Activated CD4-positive, alpha-beta T cell treated with anti-CD3 and anti-CD28 coated beads for 36 hours (primary cell): Measurements from ENCODE around the gene PTRHD1. TPM values are rescaled to one million over a fixed set of nuclear protein-coding genes. Genes with fewer than 3 reads are reported as not detected.
"Not testable (repeated sequence)": the region's sequence is repeated elsewhere in the genome, so short reads cannot be mapped to it uniquely, and the experiment has no call there.

ENCODE experiments used
- ATAC-seq: fragments of 200-7000 bp; cut with Tn5 transposase; one replicate; pipeline ENCODE4 v1.10.0; 2021; ENCODE audit warnings: mild to moderate bottlenecking, moderate library complexity
- CTCF ChIA-PET: fragments of 350-600 bp; sonication (Branson Sonifier 250); formaldehyde crosslinking; loops from one replicate; lab custom pipeline; 2021; ENCODE audit warnings: antibody characterized with exemption; lab: Charles Lee
- POLR2A ChIA-PET: fragments of 350-600 bp; sonication (Branson Sonifier 250); formaldehyde crosslinking; loops from one replicate; lab custom pipeline; 2021; ENCODE audit warnings: antibody characterized with exemption, inconsistent platforms; lab: Charles Lee
- DNase-seq: peaks from one replicate; pipeline ENCODE4 v3.0.0-alpha.2; 2020
- H3K27ac Mint-ChIP-seq: one replicate; pipeline ENCODE4 v1.8.0; 2021; ENCODE audit warnings: mixed read lengths
- H3K27me3 Mint-ChIP-seq: one replicate; pipeline ENCODE4 v1.8.0; 2021; ENCODE audit warnings: mixed read lengths
- H3K36me3 Mint-ChIP-seq: one replicate; pipeline ENCODE4 v1.8.0; 2021; ENCODE audit warnings: low read depth, mixed read lengths
- H3K4me1 Mint-ChIP-seq: one replicate; pipeline ENCODE4 v1.8.0; 2021; ENCODE audit warnings: mixed read lengths
- H3K4me3 Mint-ChIP-seq: one replicate; pipeline ENCODE4 v1.8.0; 2021; ENCODE audit warnings: mild to moderate bottlenecking, moderate library complexity, mixed read lengths
- H3K9me3 Mint-ChIP-seq: one replicate; pipeline ENCODE4 v1.8.0; 2021; ENCODE audit warnings: low read depth, mixed read lengths
- intact Hi-C, 2 experiments: fragments of 100-400 bp; cut with DNase I in 1 of 2; cut with micrococcal nuclease in 1 of 2; formaldehyde crosslinking; loops; one replicate each; pipeline versions ENCODE4 v1.14.2 to v1.15.1; 2022 to 2024; cut with DNase I, micrococcal nuclease
- total RNA-seq, 2 experiments: library from RNA; stranded (reverse); gene quantifications; one replicate each; pipeline ENCODE4 v1.2.3, GENCODE V29; 2021

The PTRHD1 gene
- total RNA-seq, 2 experiments from 2014 or later = 22.3 to 26.5 TPM

DNA sequence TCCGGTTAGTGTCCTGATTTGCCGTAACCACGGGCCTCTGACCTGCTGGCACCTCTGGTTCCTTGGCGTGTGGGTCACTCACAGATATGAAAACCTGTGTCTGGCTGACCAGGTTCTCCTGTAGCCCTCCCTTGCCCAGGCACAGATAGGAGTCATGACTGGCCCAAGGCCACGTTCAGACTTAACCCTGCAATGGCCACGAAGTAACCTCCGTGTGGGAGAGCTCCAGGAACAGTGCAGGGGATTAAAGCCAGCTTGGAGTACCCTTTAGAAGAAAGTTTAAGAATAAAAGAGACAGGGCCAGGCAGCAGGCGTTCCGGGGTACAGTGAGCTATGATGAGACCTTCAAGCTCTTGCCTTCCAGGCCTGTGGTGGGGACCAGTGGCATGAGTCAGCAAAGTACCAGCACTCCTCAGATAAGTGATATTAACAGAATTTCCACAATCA, 25.6 kb upstream of the PTRHD1 start:
- DNase-seq (no peak), ATAC-seq (no peak)
- Mint-ChIP-seq H3K27me3 (no peaks in the 10 kb centered on the region), H3K4me3 (no peak overlapping the region), H3K4me1 (no peaks in the 10 kb centered on the region), H3K9me3 (no peaks in the 10 kb centered on the region), H3K36me3 (peaks cover 64% of the 10 kb centered on the region), H3K27ac (peak overlapping the region; percentile 55)
- ChIA-PET CTCF (interaction anchor here (0.7 to 2.1 kb wide), 5 partner anchors 9 to 409 kb away, joined by 3 to 13 read pairs (median 3); no protein-coding TSS in a partner anchor), POLR2A (no interaction called here)
- intact Hi-C loops = no loop called here

DNA sequence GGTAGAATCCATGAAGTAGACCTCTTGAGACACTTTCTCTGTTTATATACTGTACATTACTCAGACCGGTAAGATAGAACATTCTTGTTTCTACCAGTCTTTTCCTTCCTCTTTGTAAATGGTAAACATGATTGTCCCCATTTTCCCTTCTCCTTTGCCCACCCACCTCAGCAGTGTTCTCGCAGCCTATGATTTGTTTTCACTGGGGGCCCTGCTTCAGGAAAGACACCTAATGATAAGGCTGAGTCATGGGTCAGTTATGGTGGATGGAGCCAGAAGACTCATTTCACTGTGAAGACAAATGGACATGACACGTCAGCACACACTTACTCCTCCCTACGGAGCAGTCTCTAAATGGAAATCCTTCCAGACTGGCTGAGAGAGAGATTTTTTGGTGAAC, 23.7 kb upstream of the PTRHD1 start:
- H3K36me3 Mint-ChIP-seq = peaks cover 68% of the 10 kb centered on the region
- H3K27me3 Mint-ChIP-seq = no peaks in the 10 kb centered on the region
- CTCF ChIA-PET = interaction anchor here (0.6 kb wide), 1 partner anchor 13 kb away, joined by 4 read pairs; no protein-coding TSS in a partner anchor
- intact Hi-C loops = no loop called here
- H3K9me3 Mint-ChIP-seq = no peaks in the 10 kb centered on the region
- ATAC-seq (no peak), DNase-seq (no peak)
- H3K4me1 Mint-ChIP-seq = no peaks in the 10 kb centered on the region
- H3K4me3 Mint-ChIP-seq = no peak overlapping the region
- POLR2A ChIA-PET = no interaction called here
- no peak overlapping the region for H3K27ac Mint-ChIP-seq

DNA sequence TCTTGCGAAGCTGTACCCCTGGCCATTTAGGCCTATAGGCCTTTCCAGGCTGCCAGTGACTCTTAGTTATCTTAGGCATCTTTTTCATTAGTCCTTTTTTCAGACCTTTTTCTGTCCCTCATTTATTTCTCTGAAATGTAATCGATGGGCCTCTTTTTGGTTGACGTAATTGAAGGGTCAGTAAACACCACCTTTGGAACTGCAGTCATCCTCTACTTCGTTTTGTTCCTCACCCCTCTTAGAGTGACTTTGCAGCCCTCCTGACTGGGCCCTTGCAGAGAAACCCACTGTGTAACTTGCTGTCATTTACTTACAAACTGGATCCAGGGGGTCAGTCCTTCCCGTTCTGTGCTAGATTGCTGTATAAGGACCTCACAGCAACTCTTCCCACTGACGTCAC, 23.2 kb upstream of the PTRHD1 start:
- no peaks in the 10 kb centered on the region for H3K4me1 Mint-ChIP-seq

GRCh38 chr2:24815171-24815570, 22.0 kb upstream of the PTRHD1 start:
- no peak for ATAC-seq
- no peaks in the 10 kb centered on the region for H3K27me3 Mint-ChIP-seq
- no peak for DNase-seq
- no peak overlapping the region for H3K27ac Mint-ChIP-seq
- ChIA-PET POLR2A (no interaction called here), CTCF (no interaction called here)
- intact Hi-C loops = no loop called here
- peaks cover 58% of the 10 kb centered on the region for H3K36me3 Mint-ChIP-seq
- no peaks in the 10 kb centered on the region for H3K4me1 Mint-ChIP-seq
- H3K4me3 Mint-ChIP-seq = no peak overlapping the region
- H3K9me3 Mint-ChIP-seq = no peaks in the 10 kb centered on the region

More for the DNA sequence above, 23.2 kb upstream of the PTRHD1 start:
- Mint-ChIP-seq H3K36me3 (peaks cover 68% of the 10 kb centered on the region), H3K4me3 (no peak overlapping the region), H3K9me3 (no peaks in the 10 kb centered on the region), H3K27ac (no peak overlapping the region), H3K27me3 (no peaks in the 10 kb centered on the region)
- CTCF ChIA-PET = interaction anchor here (0.6 kb wide), 1 partner anchor 13 kb away, joined by 4 read pairs; no protein-coding TSS in a partner anchor
- intact Hi-C loops = no loop called here
- DNase-seq (no peak), ATAC-seq (no peak)
- POLR2A ChIA-PET = no interaction called here

- Mint-ChIP-seq H3K4me1 (no peaks in the 10 kb centered on the region), H3K9me3 (no peaks in the 10 kb centered on the region), H3K36me3 (peaks cover 54% of the 10 kb centered on the region), H3K27ac (no peak overlapping the region), H3K27me3 (no peaks in the 10 kb centered on the region), H3K4me3 (no peak overlapping the region)
- ATAC-seq (no peak), DNase-seq (no peak)
- CTCF ChIA-PET = no interaction called here
- intact Hi-C loops = no loop called here
- POLR2A ChIA-PET = no interaction called here
Measured at GRCh38 chr2:24814516-24814915, 21.3 kb upstream of the PTRHD1 start.

GRCh38 chr2:24813691-24814137, 20.5 kb upstream of the PTRHD1 start:
- intact Hi-C loops = no loop called here
- no peak overlapping the region for H3K4me3 Mint-ChIP-seq
- H3K36me3 Mint-ChIP-seq = peaks cover 54% of the 10 kb centered on the region
- H3K27me3 Mint-ChIP-seq = no peaks in the 10 kb centered on the region
- no peak for DNase-seq
- no peak overlapping the region for H3K27ac Mint-ChIP-seq
- ATAC-seq = no peak
- ChIA-PET CTCF (interaction anchor here (0.7 kb wide), 1 partner anchor 10 kb away, joined by 4 read pairs; no protein-coding TSS in a partner anchor), POLR2A (no interaction called here)
- no peaks in the 10 kb centered on the region for H3K9me3 Mint-ChIP-seq
- peaks cover 8% of the 10 kb centered on the region for H3K4me1 Mint-ChIP-seq

GRCh38 chr2:24809316-24810007, 16.3 kb upstream of the PTRHD1 start:
- ATAC-seq (no peak), DNase-seq (no peak)
- H3K4me3 Mint-ChIP-seq = no peak overlapping the region
- H3K27ac Mint-ChIP-seq = no peak overlapping the region
- intact Hi-C loops = no loop called here
- H3K9me3 Mint-ChIP-seq = no peaks in the 10 kb centered on the region
- no peaks in the 10 kb centered on the region for H3K27me3 Mint-ChIP-seq
- peaks cover 57% of the 10 kb centered on the region for H3K36me3 Mint-ChIP-seq
- ChIA-PET POLR2A (no interaction called here), CTCF (interaction anchor here (1.2 kb wide), 1 partner anchor 400 kb away, joined by 4 read pairs; no protein-coding TSS in a partner anchor)
- peaks cover 19% of the 10 kb centered on the region for H3K4me1 Mint-ChIP-seq

GRCh38 chr2:24806661-24807036, 13.5 kb upstream of the PTRHD1 start:
- CTCF ChIA-PET = interaction anchor here (0.7 kb wide), 1 partner anchor 35 kb away, joined by 3 read pairs; no protein-coding TSS in a partner anchor
- no peaks in the 10 kb centered on the region for H3K27me3 Mint-ChIP-seq

DNA sequence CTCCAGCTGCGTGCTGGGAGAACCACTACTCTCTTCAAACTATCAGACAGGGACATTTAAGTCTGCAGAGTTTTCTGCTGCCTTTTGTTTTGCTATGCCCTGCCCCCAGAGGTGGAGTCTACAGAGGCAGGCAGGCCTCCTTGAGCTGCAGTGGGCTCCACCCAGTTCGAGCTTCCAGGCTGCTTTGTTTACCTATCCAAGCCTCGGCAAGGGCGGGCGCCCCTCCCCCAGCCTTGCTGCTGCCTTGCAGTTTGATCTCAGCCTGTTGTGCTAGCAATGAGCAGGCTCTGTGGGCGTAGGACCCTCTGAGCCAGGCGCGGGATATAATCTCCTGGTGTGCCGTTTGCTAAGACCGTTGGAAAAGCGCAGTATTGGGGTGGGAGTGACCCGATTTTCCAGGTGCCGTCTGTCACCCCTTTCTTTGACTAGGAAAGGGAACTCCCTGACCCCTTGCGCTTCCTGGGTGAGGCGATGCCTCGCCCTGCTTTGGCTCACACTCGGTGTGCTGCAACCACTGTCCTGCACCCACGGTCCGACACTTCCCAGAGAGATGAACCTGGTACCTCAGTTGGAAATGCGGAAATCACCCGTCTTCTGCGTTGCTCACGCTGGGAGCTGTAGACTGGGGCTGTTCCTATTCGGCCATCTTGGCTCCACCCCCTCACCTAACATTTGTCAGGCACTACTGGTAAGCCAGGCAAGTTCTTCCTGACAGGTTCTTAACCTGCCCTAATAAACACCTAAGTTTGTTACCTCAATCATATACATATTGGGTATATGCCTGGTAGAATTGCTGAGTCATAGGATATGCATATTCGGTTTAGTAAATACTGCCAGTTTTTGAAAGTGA, 12.8 kb upstream of the PTRHD1 start:
- H3K4me3 Mint-ChIP-seq, DNase-seq, intact Hi-C loops, H3K9me3 Mint-ChIP-seq, H3K27me3 Mint-ChIP-seq, CTCF ChIA-PET, POLR2A ChIA-PET, ATAC-seq: not testable (repeated sequence)
- peaks cover 22% of the 10 kb centered on the region for H3K4me1 Mint-ChIP-seq
- peak overlapping the region; percentile 38 for H3K27ac Mint-ChIP-seq
- H3K36me3 Mint-ChIP-seq = peaks cover 62% of the 10 kb centered on the region

More at GRCh38 chr2:24806661-24807036, 13.5 kb upstream of the PTRHD1 start:
- Mint-ChIP-seq H3K27ac (no peak overlapping the region), H3K4me3 (no peak overlapping the region), H3K4me1 (peaks cover 22% of the 10 kb centered on the region), H3K9me3 (no peaks in the 10 kb centered on the region), H3K36me3 (peaks cover 56% of the 10 kb centered on the region)
- no peak for DNase-seq
- intact Hi-C loops = no loop called here
- POLR2A ChIA-PET = no interaction called here
- ATAC-seq = no peak

DNA sequence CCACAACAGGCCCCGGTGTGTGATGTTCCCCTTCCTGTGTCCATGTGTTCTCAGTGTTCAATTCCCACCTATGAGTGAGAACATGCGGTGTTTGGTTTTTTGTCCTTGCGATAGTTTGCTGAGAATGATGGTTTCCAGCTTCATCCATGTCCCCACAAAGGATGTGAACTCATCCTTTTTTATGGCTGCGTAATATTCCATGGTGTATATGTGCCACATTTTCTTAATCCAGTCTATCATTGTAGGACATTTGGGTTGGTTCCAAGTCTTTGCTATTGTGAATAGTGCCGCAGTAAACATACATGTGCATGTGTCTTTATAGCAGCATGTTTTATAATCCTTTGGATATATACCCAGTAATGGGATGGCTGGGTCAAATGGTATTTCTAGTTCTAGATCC, 7.3 kb upstream of the PTRHD1 start:
- CTCF ChIA-PET, ATAC-seq, H3K27ac Mint-ChIP-seq, POLR2A ChIA-PET, H3K27me3 Mint-ChIP-seq, H3K4me3 Mint-ChIP-seq, intact Hi-C loops, DNase-seq, H3K9me3 Mint-ChIP-seq: not testable (repeated sequence)
- Mint-ChIP-seq H3K4me1 (peaks cover 21% of the 10 kb centered on the region), H3K36me3 (peaks cover 82% of the 10 kb centered on the region)

DNA sequence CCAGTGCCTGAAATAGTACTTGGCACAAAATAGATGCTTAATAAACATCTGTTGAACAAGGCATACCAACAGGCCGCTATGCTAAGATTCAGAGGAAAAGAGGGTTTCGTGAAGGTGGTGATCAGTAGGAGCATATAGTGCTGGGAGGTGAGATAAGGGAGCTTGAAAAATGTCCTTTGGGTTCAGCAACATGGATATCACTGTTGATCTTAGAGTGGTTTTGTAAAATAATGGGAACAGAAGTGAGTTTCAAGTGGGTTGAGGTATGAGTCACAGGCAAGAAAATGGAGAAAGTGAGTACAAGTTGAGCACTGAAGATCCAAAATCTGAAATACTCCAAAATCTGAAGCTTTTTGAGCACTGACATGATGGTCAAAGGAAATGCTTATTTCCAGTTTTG, 4.5 kb upstream of the PTRHD1 start:
- H3K4me1 Mint-ChIP-seq = peaks cover 27% of the 10 kb centered on the region
- H3K4me3 Mint-ChIP-seq = no peak overlapping the region
- ATAC-seq (no peak), DNase-seq (no peak)
- POLR2A ChIA-PET = interaction anchor here (0.9 kb wide), 1 partner anchor 14 kb away, joined by 3 read pairs; no protein-coding TSS in a partner anchor
- no peaks in the 10 kb centered on the region for H3K27me3 Mint-ChIP-seq
- CTCF ChIA-PET = interaction anchor here (0.8 to 1.4 kb wide), 3 partner anchors 44 to 177 kb away, joined by 3 read pairs; no protein-coding TSS in a partner anchor
- intact Hi-C loops = no loop called here
- no peaks in the 10 kb centered on the region for H3K9me3 Mint-ChIP-seq
- no peak overlapping the region for H3K27ac Mint-ChIP-seq
- H3K36me3 Mint-ChIP-seq = peaks cover 70% of the 10 kb centered on the region
